AG04449 (cell line): ENCODE results near the gene ATP2B2.

Source experiments
- CTCF ChIA-PET: fragments of 350-600 bp; formaldehyde crosslinking; extraction: SDS; loops from one replicate; lab custom pipeline; 2021; ENCODE audit warnings: antibody characterized with exemption; lab: Yijun Ruan, JAX
- POLR2A ChIA-PET: fragments of 400-600, 350-600 bp; formaldehyde crosslinking; extraction: SDS; loops from one replicate; lab custom pipeline; 2020; ENCODE audit warnings: antibody characterized with exemption, inconsistent platforms; lab: Yijun Ruan, JAX
- DNase-seq: peaks from one replicate; pipeline ENCODE4 v3.0.0-alpha.2; 2010; ENCODE audit warnings: low read depth, low spot score
- H3K4me3 ChIP-seq: 2 replicates; pipeline ENCODE4 v1.5.1; 2011; ENCODE audit warnings: low read depth, mild to moderate bottlenecking, control low read depth, low read length
- CTCF ChIP-seq: IDR thresholded peaks from one replicate; pipeline ENCODE4 v1.5.1; 2011; ENCODE audit warnings: mild to moderate bottlenecking, moderate library complexity, low read length, control low read depth, inconsistent platforms; ENCODE audit not compliant: insufficient read depth; ENCODE audit errors: missing control alignments

Gene ATP2B2

GRCh38 chr3:10520072-10520471 is 14.7 kb upstream of the ATP2B2 start:
- POLR2A ChIA-PET: no interaction called here
- DNase-seq: no peak
- no peak overlapping the region for H3K4me3 ChIP-seq
- CTCF ChIA-PET: no interaction called here
- TF ChIP-seq CTCF: no peak

- no peak for TF ChIP-seq CTCF
- no peak overlapping the region for H3K4me3 ChIP-seq
- POLR2A ChIA-PET: no interaction called here
- CTCF ChIA-PET: no interaction called here
- DNase-seq: no peak
Measured at GRCh38 chr3:10519236-10519635, 13.8 kb upstream of the ATP2B2 start.

- DNase-seq: peak; percentile 4
- no peak for TF ChIP-seq CTCF
- ChIA-PET CTCF (no interaction called here), POLR2A (no interaction called here)
- H3K4me3 ChIP-seq: no peak overlapping the region
Measured at GRCh38 chr3:10518506-10519150, 13.2 kb upstream of the ATP2B2 start.

- no peak overlapping the region for H3K4me3 ChIP-seq
- no peak for TF ChIP-seq CTCF
- DNase-seq: no peak
- POLR2A ChIA-PET: no interaction called here
- CTCF ChIA-PET: no interaction called here
Measured at GRCh38 chr3:10517627-10518026, 12.2 kb upstream of the ATP2B2 start.

GRCh38 chr3:10516544-10517452 is 11.4 kb upstream of the ATP2B2 start:
- no peak for DNase-seq
- ChIA-PET CTCF (no interaction called here), POLR2A (no interaction called here)
- no peak overlapping the region for H3K4me3 ChIP-seq
- no peak for TF ChIP-seq CTCF

GRCh38 chr3:10515884-10516495 is 10.6 kb upstream of the ATP2B2 start:
- POLR2A ChIA-PET: no interaction called here
- TF ChIP-seq CTCF: no peak
- DNase-seq: no peak
- H3K4me3 ChIP-seq: no peak overlapping the region
- CTCF ChIA-PET: interaction anchor here (0.6 kb wide), 1 partner anchor 163 kb away, joined by 3 read pairs; no protein-coding TSS in a partner anchor
